ENCODE measurements around the gene FFAR3.
A peak's percentile ranks its signal among the peaks of the same experiment; 100 is the strongest.

FFAR3 gene

DNA sequence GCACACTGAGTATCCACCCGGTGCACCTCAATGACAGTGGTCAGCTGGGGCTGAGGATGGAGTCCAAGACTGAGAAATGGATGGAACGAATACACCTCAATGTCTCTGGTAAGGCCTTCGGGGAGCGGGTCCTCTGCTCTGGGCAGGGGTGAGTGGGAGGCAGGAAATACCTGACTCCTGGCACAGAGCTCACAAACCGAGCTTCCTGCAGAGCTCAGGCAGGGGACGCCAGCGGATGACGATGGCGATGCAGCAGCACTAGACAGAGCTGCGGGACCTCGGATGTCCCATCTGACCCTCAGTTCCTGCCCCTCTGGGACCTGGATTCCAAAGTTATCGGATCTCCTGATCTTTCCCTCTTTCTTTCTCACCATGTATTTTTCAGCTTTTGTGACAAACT lies 25.4 kb upstream of the FFAR3 start:
- FAIRE-seq (peak; percentile 98), DNase-seq (ENCODE audit: insufficient read length) (no peak)
- peak; percentile 81 for TF ChIP-seq POLR2A (IDR thresholded peaks at IDR 0.05; ENCODE audit: low read depth, low read length)
- TF ChIP-seq POLR2AphosphoS5 (IDR thresholded peaks at IDR 0.05; ENCODE audit: low read depth, low read length), result peak; percentile 85
- 0 out of 2 replicates have a peak, but pooled peaks have one; percentile 39 for TF ChIP-seq TAF1 (IDR thresholded peaks at IDR 0.05; ENCODE audit: borderline replicate concordance, low read depth, low read length)

- TF ChIP-seq POLR2AphosphoS5 (IDR thresholded peaks at IDR 0.05; ENCODE audit: low read depth, low read length) (0 out of 2 replicates have a peak, but pooled peaks have one; percentile 48), POLR2A (IDR thresholded peaks at IDR 0.05; ENCODE audit: low read depth, low read length) (peak; percentile 54), TAF1 (IDR thresholded peaks at IDR 0.05; ENCODE audit: borderline replicate concordance, low read depth, low read length) (no peak)
- DNase-seq (ENCODE audit: insufficient read length) (no peak), FAIRE-seq (peak; percentile 58)
These were observed 24.0 kb upstream of the FFAR3 start for GRCh38 chr19:35334144-35334753.

GRCh38 chr19:35336166-35336955 lies 21.9 kb upstream of the FFAR3 start:
- FAIRE-seq, result peak; percentile 51
- TF ChIP-seq TAF1 (IDR thresholded peaks at IDR 0.05; ENCODE audit: borderline replicate concordance, low read depth, low read length) (no peak), POLR2A (IDR thresholded peaks at IDR 0.05; ENCODE audit: low read depth, low read length) (no peak), POLR2AphosphoS5 (IDR thresholded peaks at IDR 0.05; ENCODE audit: low read depth, low read length) (no peak; the same call in 1 of the 2 replicates)

DNA sequence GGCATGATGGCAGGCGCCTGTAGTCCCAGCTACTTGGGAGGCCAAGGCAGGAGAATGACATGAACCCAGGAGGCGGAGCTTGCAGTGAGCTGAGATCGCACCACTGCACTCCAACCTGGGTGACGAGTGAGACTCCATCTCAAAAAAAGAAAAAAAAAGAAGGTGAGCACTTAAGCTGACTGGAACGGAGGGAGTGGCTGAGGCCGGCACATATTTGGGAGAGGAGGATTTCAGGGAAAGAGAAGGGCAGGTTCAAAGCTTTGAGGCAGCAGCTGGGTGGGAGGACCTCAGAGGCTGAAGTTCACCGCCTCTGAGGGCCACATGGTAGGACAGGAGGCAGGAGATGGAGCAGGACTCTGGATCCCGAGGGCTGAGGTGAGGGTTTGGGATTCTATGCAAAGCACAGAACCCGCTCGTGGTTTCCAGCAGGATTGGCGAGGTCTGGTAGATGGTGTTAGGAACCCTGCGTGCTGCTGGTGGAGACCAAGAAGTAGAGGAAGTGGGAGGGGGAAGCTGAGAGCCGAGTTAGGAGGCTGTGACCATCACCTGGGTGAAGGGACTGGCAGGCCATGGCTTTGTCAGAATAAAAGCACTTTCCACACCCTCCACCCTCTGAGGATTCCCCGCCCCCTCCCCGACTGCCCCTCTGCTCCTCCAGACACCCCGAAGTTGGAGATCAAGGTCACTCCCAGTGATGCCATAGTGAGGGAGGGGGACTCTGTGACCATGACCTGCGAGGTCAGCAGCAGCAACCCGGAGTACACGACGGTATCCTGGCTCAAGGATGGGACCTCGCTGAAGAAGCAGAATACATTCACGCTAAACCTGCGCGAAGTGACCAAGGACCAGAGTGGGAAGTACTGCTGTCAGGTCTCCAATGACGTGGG lies 20.9 kb upstream of the FFAR3 start:
- no peak for DNase-seq (ENCODE audit: insufficient read length)
- peak; percentile 73 for FAIRE-seq

More at GRCh38 chr19:35336166-35336955, 21.9 kb upstream of the FFAR3 start:
- no peak for DNase-seq (ENCODE audit: insufficient read length)

GRCh38 chr19:35337984-35338296 lies 20.3 kb upstream of the FFAR3 start:
- no peak for TF ChIP-seq POLR2AphosphoS5 (IDR thresholded peaks at IDR 0.05; ENCODE audit: low read depth, low read length)
- no peak for TF ChIP-seq POLR2A (IDR thresholded peaks at IDR 0.05; ENCODE audit: low read depth, low read length)
- TF ChIP-seq TAF1 (IDR thresholded peaks at IDR 0.05; ENCODE audit: borderline replicate concordance, low read depth, low read length), result no peak
- DNase-seq (ENCODE audit: insufficient read length), result no peak
- no peak for FAIRE-seq

More for the DNA sequence above, 20.9 kb upstream of the FFAR3 start:
- TF ChIP-seq POLR2AphosphoS5 (IDR thresholded peaks at IDR 0.05; ENCODE audit: low read depth, low read length) (peak; percentile 54), POLR2A (IDR thresholded peaks at IDR 0.05; ENCODE audit: low read depth, low read length) (0 out of 2 replicates have a peak, but pooled peaks have one; percentile 16), TAF1 (IDR thresholded peaks at IDR 0.05; ENCODE audit: borderline replicate concordance, low read depth, low read length) (no peak)

GRCh38 chr19:35340431-35340830 lies 17.8 kb upstream of the FFAR3 start:
- 0 out of 2 replicates have a peak, but pooled peaks have one; percentile 5 for TF ChIP-seq POLR2AphosphoS5 (IDR thresholded peaks at IDR 0.05; ENCODE audit: low read depth, low read length)
- no peak for TF ChIP-seq TAF1 (IDR thresholded peaks at IDR 0.05; ENCODE audit: borderline replicate concordance, low read depth, low read length)
- FAIRE-seq (no peak), DNase-seq (ENCODE audit: insufficient read length) (no peak)

DNA sequence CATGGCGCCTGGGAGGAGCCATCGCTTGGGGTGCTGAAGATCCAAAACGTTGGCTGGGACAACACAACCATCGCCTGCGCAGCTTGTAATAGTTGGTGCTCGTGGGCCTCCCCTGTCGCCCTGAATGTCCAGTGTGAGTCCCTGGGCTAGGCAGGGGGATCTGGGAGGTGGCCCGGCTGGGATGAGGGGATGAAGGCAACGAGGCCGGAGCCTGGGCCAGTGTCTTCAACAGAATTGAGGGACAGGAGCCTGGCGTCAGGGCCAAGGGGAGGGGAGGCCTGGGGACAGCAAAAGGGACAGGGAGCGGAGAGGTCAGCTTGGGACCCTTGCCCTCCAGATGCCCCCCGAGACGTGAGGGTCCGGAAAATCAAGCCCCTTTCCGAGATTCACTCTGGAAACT lies 17.3 kb upstream of the FFAR3 start:
- DNase-seq (ENCODE audit: insufficient read length) (no peak), FAIRE-seq (no peak)
- no peak for TF ChIP-seq TAF1 (IDR thresholded peaks at IDR 0.05; ENCODE audit: borderline replicate concordance, low read depth, low read length)
- TF ChIP-seq POLR2AphosphoS5 (IDR thresholded peaks at IDR 0.05; ENCODE audit: low read depth, low read length), result no peak
- TF ChIP-seq POLR2A (IDR thresholded peaks at IDR 0.05; ENCODE audit: low read depth, low read length), result no peak

DNA sequence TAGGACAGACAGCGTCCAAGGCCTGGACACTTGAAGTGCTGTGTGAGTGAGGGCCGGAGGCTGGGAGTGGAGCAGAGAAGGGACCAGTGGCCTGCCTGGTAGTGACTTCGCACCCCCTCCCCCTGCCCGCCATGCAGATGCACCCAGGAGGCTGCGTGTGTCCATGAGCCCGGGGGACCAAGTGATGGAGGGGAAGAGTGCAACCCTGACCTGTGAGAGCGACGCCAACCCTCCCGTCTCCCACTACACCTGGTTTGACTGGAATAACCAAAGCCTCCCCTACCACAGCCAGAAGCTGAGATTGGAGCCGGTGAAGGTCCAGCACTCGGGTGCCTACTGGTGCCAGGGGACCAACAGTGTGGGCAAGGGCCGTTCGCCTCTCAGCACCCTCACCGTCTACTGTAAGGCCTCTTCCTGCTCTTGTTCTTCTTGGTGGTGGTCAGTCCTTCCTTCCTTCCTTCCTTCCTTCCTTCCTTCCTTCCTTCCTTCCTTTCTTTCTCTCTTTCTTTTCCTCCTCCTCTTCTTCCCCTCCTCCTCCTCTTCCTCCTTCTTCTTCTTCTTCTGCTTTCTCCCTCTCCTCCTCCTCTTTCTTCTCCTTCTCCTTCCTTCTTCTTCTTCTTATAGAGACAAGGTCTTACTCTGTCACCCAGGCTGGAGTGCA lies 16.6 kb upstream of the FFAR3 start:
- no peak for TF ChIP-seq TAF1 (IDR thresholded peaks at IDR 0.05; ENCODE audit: borderline replicate concordance, low read depth, low read length)
- 0 out of 2 replicates have a peak, but pooled peaks have one; percentile 16 for TF ChIP-seq POLR2AphosphoS5 (IDR thresholded peaks at IDR 0.05; ENCODE audit: low read depth, low read length)
- peak; percentile 39; the same call in 1 of the 2 replicates for TF ChIP-seq POLR2A (IDR thresholded peaks at IDR 0.05; ENCODE audit: low read depth, low read length)
- FAIRE-seq (no peak), DNase-seq (ENCODE audit: insufficient read length) (no peak)

DNA sequence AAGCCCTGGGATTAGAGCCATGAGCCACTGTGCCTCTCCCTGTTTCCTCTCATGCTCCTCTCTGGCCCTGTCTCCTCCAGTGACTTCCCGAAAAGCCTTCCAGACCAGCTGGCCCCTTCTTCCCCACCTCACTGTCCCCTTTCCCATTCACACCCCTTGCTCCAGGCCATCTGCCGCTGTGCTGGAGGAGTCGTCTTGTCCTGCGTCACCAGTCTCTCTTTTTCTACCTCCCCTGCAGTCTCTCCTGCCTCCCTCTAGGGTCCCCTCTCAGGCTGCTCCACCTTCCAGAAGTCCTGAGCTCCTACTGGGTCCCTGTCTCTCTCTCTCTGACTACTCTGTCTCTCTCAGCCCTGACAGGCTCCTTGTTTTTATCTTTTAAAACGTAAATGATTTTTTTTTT lies 15.8 kb upstream of the FFAR3 start:
- no peak for TF ChIP-seq POLR2A (IDR thresholded peaks at IDR 0.05; ENCODE audit: low read depth, low read length)
- TF ChIP-seq TAF1 (IDR thresholded peaks at IDR 0.05; ENCODE audit: borderline replicate concordance, low read depth, low read length), result no peak
- TF ChIP-seq POLR2AphosphoS5 (IDR thresholded peaks at IDR 0.05; ENCODE audit: low read depth, low read length), result 0 out of 2 replicates have a peak, but pooled peaks have one; percentile 21
- no peak for DNase-seq (ENCODE audit: insufficient read length)
- no peak for FAIRE-seq

GRCh38 chr19:35344511-35345031 lies 13.7 kb upstream of the FFAR3 start:
- DNase-seq (ENCODE audit: insufficient read length), result no peak
- FAIRE-seq, result no peak
- TF ChIP-seq TAF1 (IDR thresholded peaks at IDR 0.05; ENCODE audit: borderline replicate concordance, low read depth, low read length), result no peak
- TF ChIP-seq POLR2AphosphoS5 (IDR thresholded peaks at IDR 0.05; ENCODE audit: low read depth, low read length), result peak; percentile 65

Measured in GM12892 (cell line).